ENCODE data around the gene SERPIND1. TPM values are rescaled to one million over a fixed set of nuclear protein-coding genes. Genes with fewer than 3 reads are reported as not detected.

Gene SERPIND1
- total and polyA plus RNA-seq, 9 donors = 0.22 to 5.0 (median 1.1) TPM

DNA sequence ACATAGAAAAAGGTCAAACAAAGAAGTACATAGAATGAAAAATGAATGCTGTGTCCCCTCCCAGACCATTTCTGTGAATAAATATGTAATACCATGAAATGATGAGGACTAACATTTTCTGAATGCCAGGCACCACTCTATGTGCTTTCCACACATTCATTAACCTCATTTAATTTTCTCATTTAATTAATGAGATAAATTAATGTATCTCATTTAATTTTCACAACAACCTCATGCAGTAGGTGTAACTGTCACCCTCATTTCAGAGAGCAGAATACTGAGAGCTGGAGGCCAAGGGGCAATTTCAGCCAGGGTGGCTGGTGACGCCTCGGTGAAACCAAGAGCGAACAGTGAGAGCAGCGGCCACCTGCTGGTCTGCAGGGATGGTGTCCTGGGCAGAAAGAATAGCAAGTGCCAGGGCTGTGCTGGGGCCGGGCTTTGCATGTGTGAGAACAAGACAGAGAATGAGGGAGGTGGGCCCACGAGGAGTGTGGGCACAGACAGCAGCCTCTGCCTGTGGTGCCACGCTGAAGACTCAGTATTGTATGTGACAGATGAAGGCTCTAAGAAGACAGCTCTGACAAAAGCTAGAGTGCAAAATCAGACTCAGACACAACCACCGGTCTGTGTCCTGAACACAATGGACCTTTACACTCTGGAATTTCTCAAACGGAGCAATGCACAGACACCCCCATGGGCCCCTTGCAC, 1.8 kb upstream of the SERPIND1 start:
- H3K9me3 ChIP-seq = no peaks in the 10 kb centered on the region
- no peak overlapping the region for H3K4me3 ChIP-seq
- DNase-seq = no peak
- no peaks in the 10 kb centered on the region for H3K36me3 ChIP-seq
- H3K4me1 ChIP-seq (ENCODE audit: insufficient read depth) = peaks cover 3% of the 10 kb centered on the region
- TF ChIP-seq EP300 (IDR thresholded peaks at IDR 0.05) (no peak), POLR2A (IDR thresholded peaks at IDR 0.05) (no peak)
- TF ChIP-seq, protein P1, sequence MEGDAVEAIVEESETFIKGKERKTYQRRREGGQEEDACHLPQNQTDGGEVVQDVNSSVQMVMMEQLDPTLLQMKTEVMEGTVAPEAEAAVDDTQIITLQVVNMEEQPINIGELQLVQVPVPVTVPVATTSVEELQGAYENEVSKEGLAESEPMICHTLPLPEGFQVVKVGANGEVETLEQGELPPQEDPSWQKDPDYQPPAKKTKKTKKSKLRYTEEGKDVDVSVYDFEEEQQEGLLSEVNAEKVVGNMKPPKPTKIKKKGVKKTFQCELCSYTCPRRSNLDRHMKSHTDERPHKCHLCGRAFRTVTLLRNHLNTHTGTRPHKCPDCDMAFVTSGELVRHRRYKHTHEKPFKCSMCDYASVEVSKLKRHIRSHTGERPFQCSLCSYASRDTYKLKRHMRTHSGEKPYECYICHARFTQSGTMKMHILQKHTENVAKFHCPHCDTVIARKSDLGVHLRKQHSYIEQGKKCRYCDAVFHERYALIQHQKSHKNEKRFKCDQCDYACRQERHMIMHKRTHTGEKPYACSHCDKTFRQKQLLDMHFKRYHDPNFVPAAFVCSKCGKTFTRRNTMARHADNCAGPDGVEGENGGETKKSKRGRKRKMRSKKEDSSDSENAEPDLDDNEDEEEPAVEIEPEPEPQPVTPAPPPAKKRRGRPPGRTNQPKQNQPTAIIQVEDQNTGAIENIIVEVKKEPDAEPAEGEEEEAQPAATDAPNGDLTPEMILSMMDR (IDR thresholded peaks at IDR 0.05) = no peak
- intact Hi-C loops (cut with DNase I) = no loop called here
- 88 to 94% (median 92%) methylated on average over 9 of the region's 9 CpGs for whole genome bisulfite sequencing, 3 donors
- no peak overlapping the region for H3K27ac ChIP-seq
- no peaks in the 10 kb centered on the region for H3K27me3 ChIP-seq

DNA sequence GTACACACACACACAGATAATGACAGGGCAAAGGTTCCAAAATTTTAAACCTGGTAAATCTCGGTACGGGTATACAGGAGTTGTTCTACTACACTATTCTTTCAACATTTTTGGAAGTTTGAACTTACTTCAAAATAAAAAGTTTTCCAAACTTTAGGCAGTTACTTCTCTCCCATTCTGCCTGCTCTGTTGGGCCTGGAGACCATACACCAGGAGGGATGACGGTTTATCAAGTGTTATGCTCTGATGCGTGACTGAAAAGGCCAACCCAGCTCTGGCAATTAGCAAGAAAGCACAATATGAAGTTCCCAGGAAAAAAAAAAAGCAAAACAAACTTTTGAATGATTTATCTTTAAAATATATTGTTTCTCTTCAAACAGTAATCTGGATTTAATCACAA, 969 bp downstream of the SERPIND1 start:
- WGBS, 3 donors = 91 to 93% (median 93%) methylated on average over 4 of the region's 4 CpGs
- Histone ChIP-seq H3K27ac (no peak overlapping the region), H3K27me3 (no peaks in the 10 kb centered on the region), H3K4me1 (ENCODE audit: insufficient read depth) (peaks cover 3% of the 10 kb centered on the region), H3K36me3 (no peaks in the 10 kb centered on the region), H3K9me3 (no peaks in the 10 kb centered on the region), H3K4me3 (no peak overlapping the region)
- intact Hi-C loops (cut with DNase I) = no loop called here
- DNase-seq = no peak
- TF ChIP-seq, protein P1 (IDR thresholded peaks at IDR 0.05) = no peak
- TF ChIP-seq EP300 (IDR thresholded peaks at IDR 0.05) (no peak), POLR2A (IDR thresholded peaks at IDR 0.05) (no peak)

DNA sequence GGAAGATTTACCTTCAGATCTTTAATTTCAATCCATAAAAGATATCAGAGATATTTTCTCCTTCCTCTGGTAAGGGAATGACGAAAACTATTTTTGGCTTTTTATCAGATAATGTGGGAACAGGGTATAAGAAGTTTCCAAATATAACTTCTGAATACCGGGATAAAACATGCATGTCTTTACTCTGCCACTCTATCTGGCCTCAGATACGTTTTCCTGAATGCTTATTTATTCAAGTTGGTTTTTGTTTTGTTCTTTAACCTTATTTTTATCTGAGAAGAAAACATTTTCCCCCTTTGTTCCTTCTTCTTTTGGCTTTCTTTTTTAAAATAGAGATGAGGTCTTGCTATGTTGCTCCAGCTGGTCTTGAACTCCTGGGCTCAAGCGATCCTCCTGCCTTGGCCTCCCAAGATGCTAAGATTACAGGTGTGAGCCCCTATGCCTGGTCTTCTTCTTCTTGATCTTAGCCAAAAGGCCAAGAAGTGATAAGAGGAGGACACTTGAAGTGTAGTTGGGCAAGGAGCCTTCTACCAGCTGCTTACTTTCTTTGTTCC, 1.5 kb downstream of the SERPIND1 start:
- peaks cover 3% of the 10 kb centered on the region for H3K4me1 ChIP-seq (ENCODE audit: insufficient read depth)
- no peaks in the 10 kb centered on the region for H3K9me3 ChIP-seq
- no peak for TF ChIP-seq POLR2A (IDR thresholded peaks at IDR 0.05)
- no peak for TF ChIP-seq EP300 (IDR thresholded peaks at IDR 0.05)
- TF ChIP-seq, protein P1 (IDR thresholded peaks at IDR 0.05) = no peak
- 61 to 64% (median 64%) methylated on average over 4 of the region's 4 CpGs for WGBS, 3 donors
- H3K36me3 ChIP-seq = no peaks in the 10 kb centered on the region
- no peak overlapping the region for H3K27ac ChIP-seq
- intact Hi-C loops (cut with DNase I) = no loop called here
- no peak overlapping the region for H3K4me3 ChIP-seq
- DNase-seq = no peak
- no peaks in the 10 kb centered on the region for H3K27me3 ChIP-seq

DNA sequence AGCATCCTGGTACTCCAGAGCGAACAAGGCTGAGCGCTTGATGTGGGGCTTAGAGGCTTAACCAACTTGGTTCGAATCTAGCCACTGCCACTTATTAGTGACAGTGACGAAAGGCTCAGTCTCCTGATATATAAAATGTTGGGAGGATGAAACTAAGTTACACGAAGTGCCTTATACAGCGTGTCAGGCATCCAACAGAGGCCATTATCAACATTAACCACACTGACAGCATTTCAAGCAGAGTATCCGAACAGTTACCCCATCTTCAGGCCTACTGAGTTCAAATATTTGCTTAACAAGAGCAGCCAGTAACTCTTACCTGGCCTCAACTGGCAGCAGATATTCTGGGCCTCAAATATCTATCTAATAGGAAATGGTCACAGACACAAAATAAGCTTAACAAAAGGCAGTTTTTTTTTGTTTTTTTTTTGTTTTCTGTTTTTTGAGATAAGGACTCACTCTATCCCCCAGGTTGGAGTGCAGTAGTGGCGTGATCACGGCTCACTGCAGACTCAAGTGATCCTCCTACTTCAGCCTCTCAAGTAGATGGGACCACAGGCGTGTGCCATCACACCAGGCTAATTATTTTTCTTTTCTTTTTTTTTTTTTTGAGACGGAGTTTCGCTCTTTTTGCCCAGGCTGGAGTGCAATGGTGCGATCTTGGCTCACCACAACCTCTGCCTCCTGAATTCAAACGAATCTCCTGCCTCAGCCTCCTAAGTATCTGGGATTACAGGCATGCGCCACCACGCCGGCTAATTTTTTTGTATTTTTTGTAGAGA, 2.9 kb downstream of the SERPIND1 start:
- no peak overlapping the region for H3K27ac ChIP-seq
- H3K4me1 ChIP-seq (ENCODE audit: insufficient read depth) = peaks cover 3% of the 10 kb centered on the region
- H3K27me3 ChIP-seq = no peaks in the 10 kb centered on the region
- H3K9me3 ChIP-seq = no peaks in the 10 kb centered on the region
- intact Hi-C loops (cut with DNase I) = no loop called here
- H3K36me3 ChIP-seq = no peaks in the 10 kb centered on the region
- no peak overlapping the region for H3K4me3 ChIP-seq
- DNase-seq = no peak
- WGBS, 3 donors = 93 to 96% (median 95%) methylated on average over 17 of the region's 17 CpGs
- TF ChIP-seq POLR2A (IDR thresholded peaks at IDR 0.05) (no peak), EP300 (IDR thresholded peaks at IDR 0.05) (no peak)
- TF ChIP-seq, protein P1 (IDR thresholded peaks at IDR 0.05) = no peak
